GM23338 (cell line): Measurements from ENCODE around the gene IL23R. TPM values are rescaled to one million over a fixed set of nuclear protein-coding genes. Genes with fewer than 3 reads are reported as not detected.

Source experiments
- ATAC-seq: fragments of 200-7000 bp; cut with Tn5 transposase; 3 replicates; pipeline ENCODE4 v1.9.1; 2020
- DNase-seq: peaks from one replicate; pipeline ENCODE4 v3.0.0-alpha.2; 2015; ENCODE audit warnings: low spot score
- H2AFZ ChIP-seq: fragments of 200-600 bp; sonication (generic); 2 replicates; pipeline ENCODE4 v1.8.0; 2016; ENCODE audit warnings: antibody characterized with exemption, mild to moderate bottlenecking, moderate library complexity
- H3F3A ChIP-seq: fragments of 200-600 bp; sonication (generic); replicated peaks from 2 replicates; pipeline ENCODE4 v1.8.0; 2017; ENCODE audit warnings: antibody characterized with exemption, mixed run types, low read depth
- H3K27ac ChIP-seq: fragments of 200-600 bp; sonication (generic); 2 replicates; pipeline ENCODE4 v1.6.1; 2016; ENCODE audit warnings: low read depth
- H3K27me3 ChIP-seq: fragments of 200-600 bp; sonication (generic); 2 replicates; pipeline ENCODE4 v1.8.0; 2016; ENCODE audit warnings: mild to moderate bottlenecking, mixed run types, moderate library complexity; ENCODE audit not compliant: insufficient read depth
- H3K36me3 ChIP-seq: fragments of 200-600 bp; sonication (generic); 2 replicates; pipeline ENCODE4 v1.8.0; 2016; ENCODE audit warnings: mild to moderate bottlenecking; ENCODE audit not compliant: insufficient read depth
- H3K4me1 ChIP-seq: fragments of 200-600 bp; sonication (generic); 2 replicates; pipeline ENCODE4 v1.8.0; 2016; ENCODE audit warnings: mild to moderate bottlenecking, moderate library complexity; ENCODE audit not compliant: insufficient read depth
- H3K4me2 ChIP-seq: fragments of 200-600 bp; sonication (generic); 2 replicates; pipeline ENCODE4 v1.7.1; 2017; ENCODE audit warnings: mixed run types
- H3K4me3 ChIP-seq: fragments of 200-600 bp; sonication (generic); 2 replicates; pipeline ENCODE4 v1.6.1; 2016; ENCODE audit warnings: mixed run types
- H3K79me2 ChIP-seq: fragments of 200-600 bp; sonication (generic); replicated peaks from 2 replicates; pipeline ENCODE4 v1.8.0; 2017; ENCODE audit warnings: mild to moderate bottlenecking; ENCODE audit not compliant: insufficient read depth
- H3K9me2 ChIP-seq: fragments of 200-600 bp; sonication (generic); 2 replicates; pipeline ENCODE4 v1.8.0; 2017; ENCODE audit not compliant: insufficient read depth
- H4K20me1 ChIP-seq: fragments of 200-600 bp; sonication (generic); replicated peaks from 2 replicates; pipeline ENCODE4 v1.8.0; 2017; ENCODE audit warnings: mild to moderate bottlenecking; ENCODE audit not compliant: insufficient read depth
- H3K27ac Mint-ChIP-seq: 2 replicates; pipeline ENCODE4 v1.8.0; 2020; ENCODE audit warnings: inconsistent platforms, mild to moderate bottlenecking, moderate library complexity, mixed read lengths
- H3K27me3 Mint-ChIP-seq: 3 replicates; pipeline ENCODE4 v1.8.0; 2022; ENCODE audit warnings: low read depth, mild to moderate bottlenecking, moderate library complexity, mixed read lengths, inconsistent platforms; ENCODE audit not compliant: insufficient read depth, poor library complexity
- H3K36me3 Mint-ChIP-seq: 3 replicates; pipeline ENCODE4 v1.8.0; 2021; ENCODE audit warnings: low read depth, mild to moderate bottlenecking, inconsistent platforms, moderate library complexity, mixed read lengths
- H3K4me1 Mint-ChIP-seq: 3 replicates; pipeline ENCODE4 v1.8.0; 2020; ENCODE audit warnings: mild to moderate bottlenecking, inconsistent platforms, mixed read lengths
- H3K4me3 Mint-ChIP-seq: 3 replicates; pipeline ENCODE4 v1.8.0; 2021; ENCODE audit warnings: moderate library complexity, mild to moderate bottlenecking, inconsistent platforms, mixed read lengths
- H3K9me3 Mint-ChIP-seq: 3 replicates; pipeline ENCODE4 v1.8.0; 2020; ENCODE audit warnings: moderate library complexity, mild to moderate bottlenecking, inconsistent platforms, mixed read lengths
- CREB1 ChIP-seq: fragments of 250-450 bp; sonication (Bioruptor Pico); IDR thresholded peaks from 2 replicates; pipeline ENCODE4 v1.5.0; 2020; ENCODE audit warnings: low read depth, mild to moderate bottlenecking, moderate library complexity
- ETS1 ChIP-seq: IDR thresholded peaks from 2 replicates; pipeline ENCODE4 v1.6.1; 2016; ENCODE audit warnings: antibody characterized with exemption
- EZH2 ChIP-seq: fragments of 200-600 bp; sonication (generic); IDR thresholded peaks from one replicate; pipeline ENCODE4 v1.8.0; 2017; ENCODE audit warnings: antibody characterized with exemption, mild to moderate bottlenecking, low read depth; ENCODE audit not compliant: unreplicated experiment
- EZH2phosphoT487 ChIP-seq: fragments of 200-600 bp; sonication (generic); IDR thresholded peaks from one replicate; pipeline ENCODE4 v1.8.1; 2018; ENCODE audit warnings: antibody characterized with exemption; ENCODE audit not compliant: unreplicated experiment
- JUNB ChIP-seq: IDR thresholded peaks from one replicate; pipeline ENCODE4 v1.6.1; 2016; ENCODE audit warnings: antibody characterized with exemption; ENCODE audit not compliant: unreplicated experiment
- NANOG ChIP-seq: IDR thresholded peaks from 2 replicates; pipeline ENCODE4 v1.6.1; 2016; ENCODE audit warnings: antibody characterized with exemption, borderline replicate concordance
- POLR2AphosphoS5 ChIP-seq: IDR thresholded peaks from 2 replicates; pipeline ENCODE4 v1.6.1; 2016; ENCODE audit warnings: antibody characterized with exemption, low read depth
- REST ChIP-seq: IDR thresholded peaks from one replicate; pipeline ENCODE4 v1.6.1; 2018; ENCODE audit warnings: antibody characterized with exemption; ENCODE audit not compliant: unreplicated experiment
- STAT1 ChIP-seq: IDR thresholded peaks from one replicate; pipeline ENCODE4 v1.6.1; 2016; ENCODE audit warnings: antibody characterized with exemption; ENCODE audit not compliant: unreplicated experiment
- ZNF114 ChIP-seq: fragments of 250-450 bp; sonication (Bioruptor Pico); IDR thresholded peaks from 2 replicates; pipeline ENCODE4 v1.5.0; 2020; ENCODE audit warnings: mild to moderate bottlenecking, moderate library complexity
- ZNF331 ChIP-seq: fragments of 250-450 bp; sonication (Bioruptor Pico); IDR thresholded peaks from 2 replicates; pipeline ENCODE4 v1.5.0; 2020; ENCODE audit warnings: low read depth, mild to moderate bottlenecking, moderate library complexity
- ZNF462 ChIP-seq: fragments of 250-450 bp; sonication (Bioruptor Pico); IDR thresholded peaks from 2 replicates; pipeline ENCODE4 v1.5.0; 2020; ENCODE audit warnings: mild to moderate bottlenecking, moderate library complexity
- polyA plus RNA-seq: library from polyadenylated mRNA; unstranded; fragments of >200 nt; fragmentation: Nextera tagmentation; extraction: Ambion mirVana; gene quantifications from 2 replicates; pipeline ENCODE4 v1.2.1, GENCODE V29; 2016
- total RNA-seq: library from RNA; depleted of rRNA; stranded (reverse); fragments of >200 nt; shearing (Covaris generic); gene quantifications from 2 replicates; pipeline ENCODE4 v1.2.3, GENCODE V29; 2014
- TF ChIP-seq, protein P1 (sequence below), 2 experiments: fragments of 200-600 bp in 1 of 2; sonication (generic) in 1 of 2; conservative IDR thresholded peaks; 2 replicates each; pipeline versions ENCODE4 v1.5.1 to v1.6.1; 2016 to 2017; ENCODE audit warnings: antibody characterized with exemption in 2 of 2, low read depth in 2 of 2, mild to moderate bottlenecking in 2 of 2, moderate library complexity in 1 of 2

IL23R gene
- total and polyA plus RNA-seq, 2 experiments from 2014 or later, result not detected

DNA sequence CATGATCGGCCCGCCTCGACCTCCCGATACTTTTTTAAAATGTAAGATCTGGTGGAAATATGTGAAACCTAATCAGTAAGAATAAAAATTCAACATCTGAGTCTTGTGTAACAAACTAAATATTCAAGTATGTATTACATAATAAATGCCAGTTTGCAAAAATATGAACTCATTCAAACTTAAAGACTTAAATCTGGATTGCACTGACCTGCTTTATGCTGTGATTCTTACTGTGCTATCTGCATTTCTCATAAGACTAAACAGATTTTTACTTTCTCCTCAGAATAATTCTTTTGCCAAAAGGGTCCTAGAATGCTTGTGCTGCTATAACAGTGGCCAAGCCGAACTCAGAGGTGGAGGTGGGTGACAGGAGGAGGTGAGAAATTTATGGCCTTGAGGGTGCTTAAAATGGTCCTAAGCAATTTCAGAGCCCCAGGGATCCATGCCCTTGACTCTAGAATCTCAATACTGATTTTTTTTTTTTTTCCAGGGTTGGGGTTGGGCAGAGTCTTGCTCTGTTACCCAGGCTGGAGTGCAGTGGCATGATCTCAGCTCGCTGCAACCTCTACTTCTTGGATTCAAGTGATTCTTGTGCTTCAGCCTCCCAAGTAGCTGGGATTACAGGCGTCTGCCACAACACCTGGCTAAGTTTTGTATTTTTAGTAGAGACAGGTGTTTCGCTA is 38.2 kb downstream of the IL23R start:
- peaks cover 7% of the 10 kb centered on the region; the same call in 1 of the 2 replicates for H3K9me2 ChIP-seq
- no peak overlapping the region for H3K4me2 ChIP-seq
- no peak overlapping the region for H3K27ac ChIP-seq
- no peaks in the 10 kb centered on the region for H3K27me3 ChIP-seq
- Mint-ChIP-seq H3K4me1 (no peaks in the 10 kb centered on the region), H3K36me3 (no peaks in the 10 kb centered on the region), H3K4me3 (no peak overlapping the region), H3K9me3 (no peaks in the 10 kb centered on the region), H3K27me3 (no peaks in the 10 kb centered on the region), H3K27ac (no peak overlapping the region)
- no peaks in the 10 kb centered on the region for H4K20me1 ChIP-seq
- no peaks in the 10 kb centered on the region for H3K79me2 ChIP-seq
- H3K4me1 ChIP-seq, result no peaks in the 10 kb centered on the region
- H3K36me3 ChIP-seq, result no peaks in the 10 kb centered on the region
- H2AFZ ChIP-seq, result no peak overlapping the region
- no peak for ATAC-seq
- TF ChIP-seq EZH2, result no peak
- TF ChIP-seq CREB1, result no peak
- TF ChIP-seq ZNF114 (CRISPR knock-in tag), result no peak
- TF ChIP-seq ZNF462, result no peak
- TF ChIP-seq JUNB, result no peak
- no peak for TF ChIP-seq REST
- no peak for TF ChIP-seq ZNF331 (CRISPR knock-in tag)
- TF ChIP-seq EZH2phosphoT487, result no peak
- TF ChIP-seq POLR2AphosphoS5, result no peak
- no peak for TF ChIP-seq ETS1
- TF ChIP-seq, protein P1, sequence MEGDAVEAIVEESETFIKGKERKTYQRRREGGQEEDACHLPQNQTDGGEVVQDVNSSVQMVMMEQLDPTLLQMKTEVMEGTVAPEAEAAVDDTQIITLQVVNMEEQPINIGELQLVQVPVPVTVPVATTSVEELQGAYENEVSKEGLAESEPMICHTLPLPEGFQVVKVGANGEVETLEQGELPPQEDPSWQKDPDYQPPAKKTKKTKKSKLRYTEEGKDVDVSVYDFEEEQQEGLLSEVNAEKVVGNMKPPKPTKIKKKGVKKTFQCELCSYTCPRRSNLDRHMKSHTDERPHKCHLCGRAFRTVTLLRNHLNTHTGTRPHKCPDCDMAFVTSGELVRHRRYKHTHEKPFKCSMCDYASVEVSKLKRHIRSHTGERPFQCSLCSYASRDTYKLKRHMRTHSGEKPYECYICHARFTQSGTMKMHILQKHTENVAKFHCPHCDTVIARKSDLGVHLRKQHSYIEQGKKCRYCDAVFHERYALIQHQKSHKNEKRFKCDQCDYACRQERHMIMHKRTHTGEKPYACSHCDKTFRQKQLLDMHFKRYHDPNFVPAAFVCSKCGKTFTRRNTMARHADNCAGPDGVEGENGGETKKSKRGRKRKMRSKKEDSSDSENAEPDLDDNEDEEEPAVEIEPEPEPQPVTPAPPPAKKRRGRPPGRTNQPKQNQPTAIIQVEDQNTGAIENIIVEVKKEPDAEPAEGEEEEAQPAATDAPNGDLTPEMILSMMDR (conservative IDR thresholded peaks at IDR 0.05; ENCODE audit: low read depth in 2 of 2), result no peak
- no peak for TF ChIP-seq STAT1
- TF ChIP-seq NANOG, result no peak
- DNase-seq, result no peak
- H3F3A ChIP-seq, result no peaks in the 10 kb centered on the region
- no peak overlapping the region for H3K4me3 ChIP-seq
